ENCODE data around the gene CCDC102B.

The CCDC102B gene

DNA sequence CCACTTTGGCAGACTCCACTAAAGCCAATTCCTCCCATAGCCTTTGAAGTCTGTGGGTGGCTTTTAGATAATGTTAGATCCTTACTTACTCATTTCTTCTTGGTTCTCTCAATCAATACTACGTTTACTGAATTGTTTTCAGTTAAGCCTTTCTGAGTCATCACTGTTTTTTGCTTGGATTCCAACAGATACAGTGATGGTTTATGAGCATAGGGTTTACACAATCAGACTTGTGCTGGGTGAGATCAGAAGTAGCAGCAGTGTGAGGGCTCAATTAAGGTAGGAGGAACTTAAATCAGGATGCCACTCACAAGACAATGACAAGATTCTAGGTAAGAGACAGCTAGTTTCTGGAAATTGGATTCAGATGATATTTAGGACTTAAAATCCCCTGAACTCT, 305.1 kb downstream of the CCDC102B start:
- H4K20me1 ChIP-seq (ENCODE audit: control insufficient read depth, insufficient read depth, low read depth, low read length) = no peaks in the 10 kb centered on the region
- H3K4me1 ChIP-seq (ENCODE audit: control insufficient read depth, low read length) = no peaks in the 10 kb centered on the region
- no peaks in the 10 kb centered on the region for H3K79me2 ChIP-seq (ENCODE audit: control insufficient read depth, low read length)
- no peaks in the 10 kb centered on the region for H3K36me3 ChIP-seq (ENCODE audit: control insufficient read depth, low read length)
- H3K4me2 ChIP-seq (ENCODE audit: low read length) = no peak overlapping the region
- no peaks in the 10 kb centered on the region for H3F3A ChIP-seq (ENCODE audit: control insufficient read depth, insufficient read depth)
- no peak for TF ChIP-seq EZH2phosphoT487 (IDR thresholded peaks at IDR 0.05; ENCODE audit: borderline replicate concordance, low read length)
- no peaks in the 10 kb centered on the region for H3K9me2 ChIP-seq (replicated peaks; ENCODE audit: control insufficient read depth, low read length)
- no peak overlapping the region for H3K4me3 ChIP-seq (ENCODE audit: low read length)
- H3K9me3 ChIP-seq (ENCODE audit: control insufficient read depth, insufficient read depth, low read length) = no peaks in the 10 kb centered on the region
- H3K27me3 ChIP-seq (ENCODE audit: control insufficient read depth, low read length) = no peaks in the 10 kb centered on the region
- no peak overlapping the region for H3K27ac ChIP-seq (ENCODE audit: low read depth, low read length)
